Measurements from ENCODE around the gene SMC5. TPM values are rescaled to one million over a fixed set of nuclear protein-coding genes. Genes with fewer than 3 reads are reported as not detected.
"Not testable (repeated sequence)": the region's sequence is repeated elsewhere in the genome, so short reads cannot be mapped to it uniquely, and the experiment has no call there.

Gene SMC5
- total RNA-seq, 1 experiment from 2014 or later, result 41.9 TPM

GRCh38 chr9:70318002-70318401, 59.2 kb downstream of the SMC5 start:
- Histone ChIP-seq H4K20me1 (ENCODE audit: insufficient read depth) (no peaks in the 10 kb centered on the region), H3K9me3 (ENCODE audit: insufficient read depth, low read depth) (no peaks in the 10 kb centered on the region), H3K4me1 (replicated peaks; ENCODE audit: insufficient read depth) (no peaks in the 10 kb centered on the region), H2AFZ (no peak overlapping the region), H3K79me2 (ENCODE audit: low read depth) (no peaks in the 10 kb centered on the region), H3K4me2 (no peak overlapping the region), H3F3A (ENCODE audit: insufficient read depth, low read depth) (no peaks in the 10 kb centered on the region; the same call in 1 of the 2 replicates), H3K4me3 (no peak overlapping the region), H3K36me3 (ENCODE audit: low read depth) (peaks cover 15% of the 10 kb centered on the region), H3K9me2 (ENCODE audit: insufficient read depth) (no peaks in the 10 kb centered on the region), H3K27ac (no peak overlapping the region), H3K27me3 (ENCODE audit: insufficient read depth, low read depth) (no peaks in the 10 kb centered on the region)
- no peak for DNase-seq
- BruUV-seq (replicated peaks), result no TSS peak
- CTCF ChIA-PET, result no interaction called here
- TF ChIP-seq EZH2 (IDR thresholded peaks at IDR 0.05; ENCODE audit: low read depth) (no peak), CTCF (conservative IDR thresholded peaks at IDR 0.05) (no peak)
- intact Hi-C loops (cut with micrococcal nuclease; ENCODE audit: unreplicated experiment), result no loop called here
- POLR2A ChIA-PET (ENCODE audit: unreplicated experiment), result no interaction called here

GRCh38 chr9:70322096-70322495, 63.3 kb downstream of the SMC5 start:
- ChIA-PET POLR2A (ENCODE audit: unreplicated experiment) (interaction anchor here (0.7 kb wide), 1 partner anchor 20 kb away, joined by 11 read pairs; no protein-coding TSS in a partner anchor), CTCF (interaction anchor here (0.7 kb wide), 1 partner anchor 280 kb away, joined by 3 read pairs; no protein-coding TSS in a partner anchor)
- BruUV-seq (replicated peaks), result no TSS peak
- Histone ChIP-seq H2AFZ (no peak overlapping the region), H3K27me3 (ENCODE audit: insufficient read depth, low read depth) (no peaks in the 10 kb centered on the region), H3K4me2 (no peak overlapping the region), H3K27ac (no peak overlapping the region), H3K4me3 (no peak overlapping the region), H3K9me2 (ENCODE audit: insufficient read depth) (no peaks in the 10 kb centered on the region), H4K20me1 (ENCODE audit: insufficient read depth) (no peaks in the 10 kb centered on the region), H3K9me3 (ENCODE audit: insufficient read depth, low read depth) (no peaks in the 10 kb centered on the region), H3K4me1 (replicated peaks; ENCODE audit: insufficient read depth) (no peaks in the 10 kb centered on the region), H3F3A (ENCODE audit: insufficient read depth, low read depth) (no peaks in the 10 kb centered on the region; the same call in none of the 2 replicates), H3K36me3 (ENCODE audit: low read depth) (peaks cover 42% of the 10 kb centered on the region), H3K79me2 (ENCODE audit: low read depth) (no peaks in the 10 kb centered on the region)
- DNase-seq, result no peak
- intact Hi-C loops (cut with micrococcal nuclease; ENCODE audit: unreplicated experiment), result no loop called here
- TF ChIP-seq CTCF (conservative IDR thresholded peaks at IDR 0.05), result no peak
- TF ChIP-seq EZH2 (IDR thresholded peaks at IDR 0.05; ENCODE audit: low read depth), result no peak

- POLR2A ChIA-PET (ENCODE audit: unreplicated experiment), result no interaction called here
- BruUV-seq (replicated peaks), result no TSS peak
- Histone ChIP-seq H3K9me2 (ENCODE audit: insufficient read depth) (no peaks in the 10 kb centered on the region), H3K4me3 (no peak overlapping the region), H4K20me1 (ENCODE audit: insufficient read depth) (no peaks in the 10 kb centered on the region), H3K27me3 (ENCODE audit: insufficient read depth, low read depth) (no peaks in the 10 kb centered on the region), H3K4me1 (replicated peaks; ENCODE audit: insufficient read depth) (no peaks in the 10 kb centered on the region), H3K9me3 (ENCODE audit: insufficient read depth, low read depth) (0 out of 2 replicates have a peak, but pooled peaks cover 4% of the 10 kb centered on the region), H3K27ac (no peak overlapping the region), H3K36me3 (ENCODE audit: low read depth) (peaks cover 43% of the 10 kb centered on the region), H3K79me2 (ENCODE audit: low read depth) (no peaks in the 10 kb centered on the region), H2AFZ (no peak overlapping the region), H3K4me2 (no peak overlapping the region), H3F3A (ENCODE audit: insufficient read depth, low read depth) (no peaks in the 10 kb centered on the region; the same call in none of the 2 replicates)
- CTCF ChIA-PET, result interaction anchor here (0.6 kb wide), 1 partner anchor 1874 kb away, joined by 3 read pairs; no protein-coding TSS in a partner anchor
- TF ChIP-seq CTCF (conservative IDR thresholded peaks at IDR 0.05), result no peak
- TF ChIP-seq EZH2 (IDR thresholded peaks at IDR 0.05; ENCODE audit: low read depth), result no peak
- no peak for DNase-seq
- intact Hi-C loops (cut with micrococcal nuclease; ENCODE audit: unreplicated experiment), result no loop called here
Observed at GRCh38 chr9:70324963-70325362, 66.2 kb downstream of the SMC5 start.

GRCh38 chr9:70328625-70329024, 69.8 kb downstream of the SMC5 start:
- CTCF ChIA-PET; H3K27ac ChIP-seq; intact Hi-C loops (cut with micrococcal nuclease; ENCODE audit: unreplicated experiment); H3K4me2 ChIP-seq; DNase-seq; H3K4me1 ChIP-seq (replicated peaks; ENCODE audit: insufficient read depth); H3F3A ChIP-seq (ENCODE audit: insufficient read depth, low read depth); H3K9me2 ChIP-seq (ENCODE audit: insufficient read depth); H2AFZ ChIP-seq; BruUV-seq (replicated peaks); H4K20me1 ChIP-seq (ENCODE audit: insufficient read depth); H3K4me3 ChIP-seq; H3K79me2 ChIP-seq (ENCODE audit: low read depth); H3K9me3 ChIP-seq (ENCODE audit: insufficient read depth, low read depth); H3K27me3 ChIP-seq (ENCODE audit: insufficient read depth, low read depth): not testable (repeated sequence)
- H3K36me3 ChIP-seq (ENCODE audit: low read depth), result peaks cover 33% of the 10 kb centered on the region
- POLR2A ChIA-PET (ENCODE audit: unreplicated experiment), result interaction anchor here (0.6 kb wide), 1 partner anchor 9 kb away, joined by 6 read pairs; no protein-coding TSS in a partner anchor
